Sigmoid colon (tissue), 7 donors: Measurements from ENCODE around the gene EBP. TPM values are rescaled to one million over a fixed set of nuclear protein-coding genes. Genes with fewer than 3 reads are reported as not detected.

ENCODE experiments used
- DNase-seq: peaks from one replicate; pipeline ENCODE4 v3.0.0-alpha.2; 2019
- H3K27ac ChIP-seq, 4 donors: fragments of 200-600 bp; sonication (generic); one replicate each; pipeline ENCODE4 v1.5.1; 2016 to 2019; ENCODE audit warnings: mild to moderate bottlenecking in 1 of 4
- H3K27me3 ChIP-seq, 3 donors: fragments of 200-600 bp; sonication (generic); one replicate each; pipeline ENCODE4 v1.5.1; 2019; ENCODE audit warnings: mild to moderate bottlenecking in 1 of 3
- H3K36me3 ChIP-seq, 4 donors: fragments of 200-600 bp; sonication (generic); one replicate each; pipeline ENCODE4 v1.5.1; 2016 to 2019
- H3K4me1 ChIP-seq, 4 donors: fragments of 200-600 bp; sonication (generic); one replicate each; pipeline ENCODE4 v1.5.1; 2017 to 2019
- H3K4me3 ChIP-seq, 4 donors: fragments of 200-600 bp; sonication (generic); one replicate each; pipeline ENCODE4 v1.5.1; 2017 to 2019; ENCODE audit warnings: mild to moderate bottlenecking in 2 of 4, moderate library complexity in 1 of 4
- H3K9me3 ChIP-seq, 4 donors: fragments of 200-600 bp in 3 of 4; sonication (generic) in 3 of 4; one replicate each; pipeline versions ENCODE4 v1.5.1 to v1.6.1; 2013 to 2019
- EP300 ChIP-seq, 4 donors: sonication (generic); formaldehyde crosslinking; IDR thresholded peaks; one replicate each; pipeline ENCODE4 v1.6.1; 2017; ENCODE audit warnings: antibody characterized with exemption in 4 of 4
- POLR2A ChIP-seq, 2 donors: fragments of 450-650 bp; IDR thresholded peaks; one replicate each; pipeline ENCODE4 v1.6.1; 2016; ENCODE audit warnings: antibody characterized with exemption in 2 of 2, mild to moderate bottlenecking in 2 of 2, moderate library complexity in 2 of 2
- POLR2AphosphoS5 ChIP-seq, 4 donors: sonication (generic); formaldehyde crosslinking; IDR thresholded peaks; one replicate each; pipeline ENCODE4 v1.6.1; 2017; ENCODE audit warnings: antibody characterized with exemption in 4 of 4
- WGBS, 2 donors: extraction: QIAGEN DNeasy Blood & Tissue Kit; methylation state at CpG; one replicate each; pipeline ENCODE4 v1.1.7; 2013; 5-methylcytosine and 5-hydroxymethylcytosine counted together
- intact Hi-C: fragments of 100-400 bp; cut with DNase I; formaldehyde crosslinking; loops from one replicate; pipeline ENCODE4 v1.15.1; 2023
- polyA plus RNA-seq, 3 donors: library from polyadenylated mRNA; stranded (reverse); fragments of 200-250 nt; gene quantifications; one replicate each; pipeline ENCODE4 v1.2.3, GENCODE V29; 2013
- total RNA-seq, 4 donors: library from RNA; depleted of rRNA; stranded (reverse); fragments of >200 nt; gene quantifications; one replicate each; pipeline ENCODE4 v1.1.0, GENCODE V29; 2016
- TF ChIP-seq, protein P1 (sequence below), 4 experiments: fragments of 450-650 bp in 3 of 4; fragments of 200-600 bp in 1 of 4; IDR thresholded peaks; one replicate each; pipeline ENCODE4 v1.5.1; 2016 to 2019; ENCODE audit warnings: antibody characterized with exemption in 4 of 4, mild to moderate bottlenecking in 3 of 4, moderate library complexity in 2 of 4
- donor health status: healthy with polysubstance abuse.
- donor health status: Bipolar disorder and iron deficiency.
- donor health status: healthy.

The EBP gene
- total and polyA plus RNA-seq, 7 donors = 14.3 to 310 (median 25.3) TPM

GRCh38 chrX:48476919-48477318 lies 44.7 kb upstream of the EBP start:
- Histone ChIP-seq H3K36me3 (peaks cover 0 to 7% (median 0%) of the 10 kb centered on the region in 4 donors), H3K27ac (peak overlapping the region; percentile 77 to 89 (median 84)), H3K27me3 (no peaks in the 10 kb centered on the region), H3K4me1 (peaks cover 0 to 11% (median 4%) of the 10 kb centered on the region in 4 donors), H3K9me3 (no peaks in the 10 kb centered on the region), H3K4me3 (peak overlapping the region in 3 of 4 donors; percentile 58 to 73 (median 67))
- WGBS, 2 donors = 60 to 65% methylated on average over 4 of the region's 4 CpGs
- DNase-seq = no peak
- TF ChIP-seq, protein P1, sequence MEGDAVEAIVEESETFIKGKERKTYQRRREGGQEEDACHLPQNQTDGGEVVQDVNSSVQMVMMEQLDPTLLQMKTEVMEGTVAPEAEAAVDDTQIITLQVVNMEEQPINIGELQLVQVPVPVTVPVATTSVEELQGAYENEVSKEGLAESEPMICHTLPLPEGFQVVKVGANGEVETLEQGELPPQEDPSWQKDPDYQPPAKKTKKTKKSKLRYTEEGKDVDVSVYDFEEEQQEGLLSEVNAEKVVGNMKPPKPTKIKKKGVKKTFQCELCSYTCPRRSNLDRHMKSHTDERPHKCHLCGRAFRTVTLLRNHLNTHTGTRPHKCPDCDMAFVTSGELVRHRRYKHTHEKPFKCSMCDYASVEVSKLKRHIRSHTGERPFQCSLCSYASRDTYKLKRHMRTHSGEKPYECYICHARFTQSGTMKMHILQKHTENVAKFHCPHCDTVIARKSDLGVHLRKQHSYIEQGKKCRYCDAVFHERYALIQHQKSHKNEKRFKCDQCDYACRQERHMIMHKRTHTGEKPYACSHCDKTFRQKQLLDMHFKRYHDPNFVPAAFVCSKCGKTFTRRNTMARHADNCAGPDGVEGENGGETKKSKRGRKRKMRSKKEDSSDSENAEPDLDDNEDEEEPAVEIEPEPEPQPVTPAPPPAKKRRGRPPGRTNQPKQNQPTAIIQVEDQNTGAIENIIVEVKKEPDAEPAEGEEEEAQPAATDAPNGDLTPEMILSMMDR (IDR thresholded peaks at IDR 0.05) = no peak
- TF ChIP-seq POLR2A (IDR thresholded peaks at IDR 0.05) (no peak), POLR2AphosphoS5 (IDR thresholded peaks at IDR 0.05) (no peak), EP300 (IDR thresholded peaks at IDR 0.05) (no peak)
- intact Hi-C loops = loop anchor here (2.0 to 10.0 kb wide), 2 partner anchors 32 to 402 kb away; partner anchors contain the start of genes PORCN and ZNF630

DNA sequence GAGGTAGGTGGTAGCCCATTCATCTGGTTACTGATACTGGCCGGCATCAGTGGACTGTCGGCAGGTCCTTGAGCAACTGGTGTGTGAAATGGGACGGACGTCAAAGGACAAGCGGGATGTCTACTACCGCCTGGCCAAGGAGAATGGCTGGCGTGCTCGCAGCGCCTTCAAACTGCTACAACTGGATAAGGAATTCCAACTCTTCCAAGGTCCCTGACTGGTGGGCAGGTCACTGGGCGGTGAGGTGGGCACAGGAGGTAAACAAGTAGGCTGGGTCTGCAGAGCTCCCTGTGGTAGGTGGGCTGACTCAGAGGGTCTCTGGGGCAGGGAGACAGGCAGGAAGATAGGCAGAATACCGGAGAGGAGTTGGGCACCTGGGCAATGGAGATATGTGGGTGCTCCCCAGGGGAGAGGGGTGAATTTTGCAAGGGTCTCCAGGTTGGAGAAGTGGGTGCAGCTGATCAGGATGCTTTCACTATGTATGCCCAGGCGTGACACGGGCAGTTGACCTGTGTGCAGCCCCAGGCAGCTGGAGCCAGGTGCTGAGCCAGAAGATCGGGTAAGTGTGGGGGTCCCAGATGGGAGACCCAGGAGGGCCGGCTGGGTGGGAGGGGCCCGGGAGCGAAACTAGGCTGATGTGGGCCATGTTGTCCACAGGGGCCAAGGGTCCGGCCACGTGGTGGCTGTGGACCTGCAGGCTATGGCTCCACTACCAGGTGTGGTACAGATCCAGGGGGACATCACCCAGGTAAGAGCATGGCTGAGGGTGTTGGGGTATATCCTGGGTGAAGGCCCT lies 43.5 kb upstream of the EBP start:
- Histone ChIP-seq H3K9me3 (no peaks in the 10 kb centered on the region), H3K4me3 (no peak overlapping the region), H3K4me1 (peaks cover 0 to 11% (median 4%) of the 10 kb centered on the region in 4 donors), H3K36me3 (peaks cover 0 to 16% (median 1%) of the 10 kb centered on the region in 4 donors), H3K27me3 (no peaks in the 10 kb centered on the region), H3K27ac (no peak overlapping the region)
- intact Hi-C loops = loop anchor here (2.0 to 10.0 kb wide), 2 partner anchors 31 to 403 kb away; partner anchors contain the start of genes PORCN and ZNF630
- 94 to 95% methylated on average over 19 of the region's 19 CpGs for WGBS, 2 donors
- no peak for DNase-seq
- TF ChIP-seq POLR2A (IDR thresholded peaks at IDR 0.05) = no peak
- TF ChIP-seq, protein P1 (IDR thresholded peaks at IDR 0.05) = no peak
- no peak for TF ChIP-seq POLR2AphosphoS5 (IDR thresholded peaks at IDR 0.05)
- TF ChIP-seq EP300 (IDR thresholded peaks at IDR 0.05) = no peak

- 93 to 99% methylated on average over 5 of the region's 5 CpGs for WGBS, 2 donors
- peaks cover 0 to 11% (median 4%) of the 10 kb centered on the region in 4 donors for H3K4me1 ChIP-seq
- TF ChIP-seq, protein P1 (IDR thresholded peaks at IDR 0.05) = no peak
- TF ChIP-seq EP300 (IDR thresholded peaks at IDR 0.05) (no peak), POLR2A (IDR thresholded peaks at IDR 0.05) (no peak), POLR2AphosphoS5 (IDR thresholded peaks at IDR 0.05) (no peak)
- no peak overlapping the region for H3K27ac ChIP-seq
- no peak for DNase-seq
- intact Hi-C loops = loop anchor here (10.0 kb wide), 1 partner anchor 404 kb away; the partner anchor contains the start of gene ZNF630
- H3K4me3 ChIP-seq = no peak overlapping the region
- no peaks in the 10 kb centered on the region for H3K27me3 ChIP-seq
- H3K9me3 ChIP-seq = no peaks in the 10 kb centered on the region
- peaks cover 0 to 22% (median 1%) of the 10 kb centered on the region in 4 donors for H3K36me3 ChIP-seq
Observed at GRCh38 chrX:48478806-48479205, 42.8 kb upstream of the EBP start.

DNA sequence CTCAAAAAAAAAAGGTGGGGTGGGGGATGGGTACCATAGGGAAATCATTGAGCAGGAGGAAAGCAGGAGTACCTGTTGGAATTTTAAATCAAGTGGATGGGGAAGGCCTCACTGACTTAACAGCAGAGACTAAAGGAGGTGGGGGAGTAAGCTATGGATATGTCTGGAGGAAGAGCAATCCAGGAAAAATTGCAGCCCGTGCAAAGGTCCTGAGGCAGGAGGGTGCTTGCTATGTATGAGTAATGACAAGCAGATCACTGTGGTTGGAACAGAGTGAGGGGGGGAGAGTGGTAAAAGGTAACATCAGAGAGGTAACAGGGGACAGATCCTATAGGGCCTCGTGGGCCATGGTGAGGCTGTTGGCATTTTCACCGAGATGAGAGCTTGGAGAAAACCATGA lies 41.5 kb upstream of the EBP start:
- intact Hi-C loops = no loop called here
- no peak for DNase-seq
- 88 to 94% methylated on average over 3 of the region's 3 CpGs for WGBS, 2 donors
- peaks cover 0 to 10% (median 2%) of the 10 kb centered on the region in 4 donors for H3K4me1 ChIP-seq
- no peaks in the 10 kb centered on the region for H3K9me3 ChIP-seq
- H3K36me3 ChIP-seq = peaks cover 0 to 22% (median 1%) of the 10 kb centered on the region in 4 donors
- H3K27ac ChIP-seq = no peak overlapping the region
- no peaks in the 10 kb centered on the region for H3K27me3 ChIP-seq
- TF ChIP-seq EP300 (IDR thresholded peaks at IDR 0.05) = no peak
- TF ChIP-seq, protein P1 (IDR thresholded peaks at IDR 0.05) = no peak
- TF ChIP-seq POLR2AphosphoS5 (IDR thresholded peaks at IDR 0.05) = no peak
- TF ChIP-seq POLR2A (IDR thresholded peaks at IDR 0.05) = no peak
- H3K4me3 ChIP-seq = no peak overlapping the region
